HG03571 (cell line): ENCODE data around the gene MBP.
A peak's percentile ranks its signal among the peaks of the same experiment; 100 is the strongest.

Experiments
- ATAC-seq: cut with Tn5 transposase; IDR thresholded peaks from one replicate; pipeline ENCODE4 v1.9.1; 2021; ENCODE audit not compliant: unreplicated experiment

MBP gene

DNA sequence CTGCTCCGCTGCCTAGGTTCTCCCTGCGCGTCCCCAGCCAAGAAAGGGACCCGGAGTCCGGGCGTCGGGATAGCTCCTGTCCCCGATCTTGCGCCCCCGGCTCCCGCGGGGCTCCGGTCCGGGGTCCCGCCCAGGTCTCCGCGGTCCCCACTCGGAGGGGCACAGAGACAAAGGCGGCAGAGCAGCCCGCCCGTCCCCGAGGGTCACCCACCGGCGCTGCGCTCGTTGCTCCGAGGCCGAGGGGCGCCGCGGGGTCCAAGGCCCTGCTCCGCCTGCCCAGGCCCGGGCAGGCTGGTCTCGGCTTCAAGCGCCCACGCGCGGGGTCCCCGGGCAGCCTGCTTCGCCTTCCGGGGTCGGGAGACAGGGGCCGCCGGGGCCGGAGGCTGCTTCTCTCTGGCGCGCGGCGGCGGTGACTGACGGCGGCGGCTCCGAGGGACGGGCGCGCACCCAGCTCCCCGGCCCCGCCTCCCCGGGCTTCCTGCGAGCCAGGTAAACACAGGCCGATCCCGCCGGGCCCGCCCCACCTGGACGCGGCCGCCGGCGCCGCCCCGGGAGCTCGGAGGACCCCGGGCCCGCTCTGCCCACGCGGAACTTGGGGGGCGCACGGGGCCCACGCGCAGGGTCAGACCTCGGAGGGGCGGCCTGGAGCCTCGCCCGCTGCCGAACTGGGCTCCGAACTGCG is at the start of gene MBP:
Gene MBP (minus strand): TSS at position 415 of the 682 bp plus-strand sequence. CDS start 27,522 bp downstream, outside the sequence.
- peak; percentile 61 for ATAC-seq

DNA sequence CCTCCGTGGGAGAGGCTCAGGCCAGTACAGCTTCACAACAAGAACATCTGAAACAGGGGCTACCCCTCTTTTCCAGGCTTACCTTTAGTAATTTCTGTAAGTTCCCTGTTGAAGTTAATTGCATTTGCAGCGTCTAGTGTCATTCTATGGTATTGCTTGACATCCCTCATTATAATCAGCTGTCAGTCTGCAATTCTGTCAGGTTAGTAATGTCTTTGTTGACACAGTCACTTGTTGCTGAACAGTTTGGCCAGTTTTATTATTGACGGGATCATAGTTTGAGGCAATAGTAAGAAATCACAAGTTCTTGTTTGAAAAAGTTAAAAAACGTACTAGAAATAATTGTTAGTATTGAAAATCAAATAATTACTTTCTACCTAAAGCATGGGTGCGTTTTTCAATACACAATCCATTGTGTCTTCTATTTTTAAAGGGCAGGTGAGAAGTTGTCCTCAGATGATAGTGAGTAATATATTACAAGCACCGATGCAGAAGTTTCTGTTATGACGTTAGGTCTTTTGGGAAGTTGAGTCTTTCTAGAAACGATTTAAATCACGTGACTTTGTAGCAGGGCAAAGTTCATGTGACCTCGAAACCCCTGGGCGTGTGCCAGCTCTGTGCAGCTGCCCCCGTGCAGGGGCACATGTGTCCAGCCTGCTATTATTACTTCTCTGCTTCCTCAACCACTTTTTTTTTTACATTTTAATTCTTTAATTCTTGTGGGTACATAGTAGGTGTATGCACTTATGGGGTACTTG is 49.5 kb upstream of the MBP start:
- no peak for ATAC-seq

- ATAC-seq = no peak
Observed at GRCh38 chr18:77178559-77178958, 46.0 kb upstream of the MBP start.

DNA sequence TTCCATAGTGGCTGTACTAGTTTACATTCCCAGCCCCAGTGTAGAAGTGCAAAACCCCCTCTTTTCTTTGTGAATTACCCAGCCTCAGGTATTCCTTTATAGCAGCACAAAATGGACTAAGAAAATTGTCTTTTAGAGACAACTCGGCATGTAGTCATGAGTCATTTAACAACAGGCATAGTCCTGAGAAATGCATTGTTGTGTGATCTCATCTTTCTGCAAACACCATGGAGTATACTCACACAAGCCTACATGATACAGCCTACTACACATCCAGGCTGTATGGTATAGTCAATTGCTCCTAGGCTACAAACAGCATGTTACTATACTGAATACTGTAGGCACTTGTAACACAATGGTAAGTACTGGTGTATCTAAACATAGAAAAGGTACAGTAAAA is 44.4 kb upstream of the MBP start:
- no peak for ATAC-seq

DNA sequence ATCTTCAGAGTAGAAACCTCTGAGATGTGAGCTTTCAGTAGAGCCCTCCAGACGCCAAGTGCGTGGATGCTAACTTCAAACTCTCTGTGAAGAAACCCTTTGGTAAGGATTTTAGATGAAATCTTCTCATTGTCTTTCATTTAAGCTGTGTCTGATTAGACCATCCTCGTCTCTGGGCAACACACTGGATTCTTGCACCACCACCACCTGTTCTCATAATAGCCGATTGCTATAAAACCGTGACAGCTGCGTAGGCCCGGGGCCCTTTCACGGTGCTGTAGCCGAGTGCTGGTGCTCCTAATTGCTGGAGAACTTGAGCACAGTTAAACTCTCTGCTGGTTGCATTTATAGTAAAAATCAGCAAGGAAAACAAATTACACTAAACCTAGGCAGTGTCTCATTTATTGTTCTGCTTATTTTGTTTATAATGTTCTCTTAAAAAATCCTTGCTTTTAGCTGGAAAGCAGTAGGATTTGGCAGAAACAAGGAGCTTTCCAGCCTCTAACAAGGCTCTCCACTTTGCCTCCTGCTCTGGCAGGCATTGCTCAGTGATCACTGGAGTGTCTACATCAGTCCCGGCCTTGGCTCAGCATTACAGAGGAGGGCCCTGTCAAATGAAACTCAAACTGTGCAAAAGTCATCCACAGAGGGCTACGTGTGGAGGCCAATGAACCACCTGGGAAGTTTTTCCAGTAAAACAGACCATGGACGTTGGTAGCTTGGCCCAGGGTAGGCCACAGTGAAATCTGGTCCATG is 40.9 kb upstream of the MBP start:
- ATAC-seq = no peak

- ATAC-seq = no peak
Observed at GRCh38 chr18:77170890-77171410, 38.4 kb upstream of the MBP start.

GRCh38 chr18:77168811-77169311 is 36.3 kb upstream of the MBP start:
- no peak for ATAC-seq

DNA sequence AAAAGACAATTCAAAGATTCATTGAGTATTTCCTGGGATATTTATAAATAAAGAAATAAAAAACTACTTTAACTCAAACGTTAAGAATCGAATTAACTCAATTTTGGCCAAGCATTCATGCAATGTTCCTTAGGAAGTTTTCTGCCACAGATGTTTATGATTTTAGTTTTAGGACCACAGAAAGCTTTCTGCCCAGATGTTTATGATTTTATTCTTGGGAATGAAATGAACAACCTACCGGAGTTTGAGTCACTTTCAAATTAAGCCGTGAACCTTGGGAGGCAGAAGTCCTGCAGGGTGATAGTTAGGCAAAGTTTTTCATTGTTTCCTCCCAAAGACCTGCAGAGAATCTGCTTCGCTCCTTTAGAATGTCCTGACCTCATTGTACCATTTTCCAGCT is 34.7 kb upstream of the MBP start:
- no peak for ATAC-seq

DNA sequence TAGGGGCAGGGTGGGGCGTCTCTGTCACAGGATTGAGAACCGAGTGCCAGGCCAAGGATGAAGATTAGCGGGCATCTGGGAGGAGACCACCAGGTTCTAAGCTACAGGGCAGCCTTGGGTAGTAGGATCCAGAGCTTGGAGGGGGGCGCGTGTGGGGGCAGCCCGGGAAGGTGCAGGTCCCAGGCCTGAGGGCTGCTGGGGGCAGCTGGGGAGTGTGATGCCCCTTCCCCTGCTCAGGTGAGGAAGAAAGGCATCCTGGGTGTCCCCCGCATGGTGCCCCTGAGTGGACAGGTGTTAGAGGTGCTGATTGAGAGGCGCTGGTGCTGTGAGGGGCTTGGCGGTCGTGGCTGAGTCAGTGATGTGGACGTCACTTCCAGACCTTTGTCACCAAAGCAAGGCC is 33.9 kb upstream of the MBP start:
- ATAC-seq = no peak

DNA sequence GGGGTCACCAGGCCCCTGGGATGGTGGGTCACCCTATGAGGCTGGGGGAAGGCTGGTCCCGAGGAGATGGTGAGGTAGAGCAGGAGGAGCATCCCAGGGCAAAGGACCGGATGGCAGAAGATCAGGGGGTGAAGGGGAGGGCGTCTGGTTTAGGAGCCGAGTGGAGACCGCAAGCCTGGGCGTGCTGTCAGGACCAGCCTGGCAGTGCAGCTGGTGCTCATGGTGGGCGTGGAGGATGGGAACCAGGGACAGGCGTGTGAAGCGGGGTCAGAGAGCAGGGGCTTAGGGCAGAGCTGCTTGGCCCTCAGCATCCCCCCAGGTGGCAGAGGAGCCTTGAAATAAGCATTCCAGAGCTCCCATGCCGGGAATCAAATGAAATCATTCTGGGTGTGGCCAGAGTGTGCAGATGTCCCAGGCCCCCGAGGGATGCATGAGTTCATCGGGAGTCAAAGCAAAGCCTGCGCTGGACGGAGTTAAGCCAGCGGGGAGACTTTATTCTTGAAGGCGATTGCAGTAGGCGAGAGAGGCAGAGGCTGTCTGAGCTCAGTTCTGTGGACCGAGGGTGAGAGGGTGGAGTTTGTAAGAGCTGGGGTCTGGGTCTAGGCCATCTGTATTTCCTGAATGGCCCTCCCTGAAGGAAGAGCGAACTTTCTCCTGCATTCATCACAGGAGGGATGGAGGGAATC is 33.1 kb upstream of the MBP start:
- no peak for ATAC-seq

DNA sequence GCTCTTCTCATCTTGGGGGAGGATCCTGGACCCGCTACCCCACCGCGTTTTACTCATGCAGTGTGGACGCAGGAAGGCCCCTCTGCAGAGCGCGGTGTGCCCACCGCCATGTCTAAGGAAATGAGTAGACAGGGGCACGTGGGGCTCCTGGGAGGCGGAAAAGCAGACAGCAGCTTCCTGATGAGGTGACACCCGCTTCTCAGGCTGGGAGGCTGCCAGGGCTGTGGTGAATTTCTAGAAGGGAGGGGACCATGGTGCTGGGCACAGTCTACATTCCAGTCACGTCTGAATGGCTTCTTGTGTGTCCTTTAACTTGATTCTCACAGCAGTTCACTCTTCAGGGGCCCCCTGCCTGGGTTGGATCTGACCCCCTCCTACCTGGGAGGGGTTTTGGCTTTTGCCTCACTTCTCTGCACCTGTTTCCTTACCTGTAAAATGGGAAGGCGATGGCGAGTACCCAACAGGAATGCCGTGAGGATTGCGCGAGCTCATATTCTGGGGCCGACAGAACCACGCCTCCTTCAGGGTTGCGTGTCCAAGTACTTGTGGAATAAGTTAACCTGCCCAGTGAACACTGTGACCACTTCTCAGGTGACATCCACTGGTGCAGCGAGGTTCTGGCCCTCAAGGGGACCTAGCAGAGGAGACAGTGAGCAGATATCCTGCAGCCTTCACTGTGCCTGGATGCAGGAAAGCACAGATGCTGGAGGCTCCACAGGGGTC is 32.3 kb upstream of the MBP start:
- no peak for ATAC-seq

DNA sequence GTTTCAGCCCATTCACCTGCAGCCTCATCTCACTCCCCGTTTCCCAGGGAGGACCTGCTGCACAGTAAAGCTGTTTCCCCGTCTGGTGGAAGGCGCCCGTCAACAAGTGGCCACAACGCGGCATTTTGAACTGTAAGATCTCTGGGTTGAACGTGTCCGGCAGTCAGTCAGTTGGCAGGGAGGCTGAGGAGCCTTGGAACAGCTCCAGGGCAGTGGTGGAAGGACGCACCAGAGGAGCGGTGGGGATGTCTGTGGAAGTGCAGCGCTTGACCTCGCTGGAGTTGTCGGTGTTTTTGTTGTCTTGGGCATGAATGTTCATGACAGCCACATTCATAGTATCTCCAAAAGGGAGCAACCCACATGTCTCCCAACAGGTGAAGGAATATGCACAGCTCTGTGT is 31.4 kb upstream of the MBP start:
- no peak for ATAC-seq

DNA sequence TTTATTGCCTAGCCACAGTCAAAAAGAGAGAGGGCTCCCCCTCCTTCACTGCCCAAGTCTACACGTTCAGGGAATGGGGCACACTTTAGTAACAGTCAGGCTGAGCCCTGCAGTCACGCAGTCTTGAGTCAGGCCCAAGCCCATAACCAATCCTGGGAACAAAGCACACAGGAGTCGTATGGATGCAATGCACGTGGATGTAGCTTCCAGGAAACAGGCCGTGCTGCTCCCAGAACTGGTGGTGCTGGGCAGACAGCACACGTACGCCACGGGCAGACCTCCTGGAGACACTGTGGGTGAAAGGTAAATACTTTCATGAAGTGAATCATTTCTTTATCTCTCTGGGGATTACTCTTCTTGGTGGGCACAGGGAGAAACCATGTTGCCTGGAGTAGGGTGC is 30.0 kb upstream of the MBP start:
- no peak for ATAC-seq

DNA sequence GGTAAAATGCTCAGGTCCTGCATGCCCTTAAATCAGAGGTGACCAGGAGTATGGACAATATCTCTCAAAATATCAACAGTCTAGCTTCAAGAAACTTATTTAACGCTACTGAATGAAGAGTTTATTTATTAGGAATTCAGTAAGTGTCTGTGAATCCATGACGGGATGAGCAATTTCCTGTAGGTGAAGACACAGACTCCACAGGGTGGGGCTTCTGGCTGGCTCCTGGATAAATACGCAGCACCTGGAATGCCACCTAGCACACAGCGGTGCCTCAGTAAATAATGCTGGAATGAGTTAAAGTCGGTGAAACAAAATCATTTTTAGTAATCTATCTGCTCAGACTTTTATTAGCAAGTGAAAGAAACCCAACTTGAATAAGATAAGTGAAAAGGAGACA is 29.4 kb upstream of the MBP start:
- no peak for ATAC-seq

DNA sequence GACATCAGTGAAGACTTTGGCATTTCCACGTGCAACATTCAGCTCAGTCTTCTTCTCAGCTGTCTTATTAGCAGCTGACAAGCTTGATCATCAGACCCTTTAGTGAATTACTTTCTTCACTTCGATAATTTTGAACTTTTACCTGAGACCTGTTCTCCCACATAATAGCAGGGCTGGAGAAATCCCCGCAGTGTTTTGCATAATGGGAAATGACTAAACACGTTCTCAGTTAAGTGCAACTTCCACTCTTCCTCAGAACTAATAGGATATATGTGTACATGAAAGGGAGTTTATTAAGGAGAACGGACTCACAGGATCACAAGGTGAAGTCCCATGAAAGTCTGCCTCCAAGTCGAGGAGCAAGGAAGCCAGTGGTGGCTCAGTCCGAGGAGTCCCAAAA is 28.8 kb upstream of the MBP start:
- no peak for ATAC-seq

GRCh38 chr18:77160515-77160914 is 27.9 kb upstream of the MBP start:
- ATAC-seq = no peak

DNA sequence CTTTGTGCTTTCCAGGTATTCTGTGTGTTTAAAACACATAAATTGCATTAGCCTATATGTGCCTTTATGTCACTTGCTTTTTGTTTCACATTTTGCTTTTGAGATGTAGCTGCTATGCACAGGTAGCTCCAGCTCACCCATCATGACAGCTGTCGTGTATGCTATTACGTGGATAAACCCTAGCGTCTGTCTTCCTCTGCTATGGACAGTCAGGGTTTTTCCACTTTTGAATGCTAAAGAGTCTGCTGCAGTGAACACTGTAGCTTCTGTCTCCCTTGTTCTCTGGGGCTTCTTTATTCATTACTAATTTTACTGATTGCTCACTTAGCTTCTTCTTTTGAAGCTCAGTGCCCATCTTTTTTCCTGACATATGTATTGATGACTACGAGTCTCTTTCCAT is 24.7 kb upstream of the MBP start:
- no peak for ATAC-seq

- no peak for ATAC-seq
Observed at GRCh38 chr18:77155031-77155430, 22.4 kb upstream of the MBP start.

DNA sequence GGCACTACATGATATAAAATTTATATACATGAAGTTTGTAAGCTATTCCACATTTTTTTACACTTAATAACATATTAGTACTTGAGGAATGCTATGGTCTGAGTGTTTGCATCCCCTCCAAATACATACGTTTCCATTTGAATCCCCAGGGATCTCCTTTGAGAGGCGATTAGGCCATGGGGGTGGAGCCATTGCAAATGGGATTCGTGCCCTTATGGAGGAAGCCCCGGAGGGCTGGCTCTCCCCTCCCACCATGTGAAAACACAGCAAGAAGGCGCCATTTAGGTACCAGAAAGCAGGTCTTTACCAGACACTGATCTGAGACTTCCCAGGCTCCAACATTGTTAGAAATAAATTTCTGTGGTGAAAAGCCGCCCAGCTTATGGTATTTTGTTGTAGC is 20.8 kb upstream of the MBP start:
- ATAC-seq = no peak

DNA sequence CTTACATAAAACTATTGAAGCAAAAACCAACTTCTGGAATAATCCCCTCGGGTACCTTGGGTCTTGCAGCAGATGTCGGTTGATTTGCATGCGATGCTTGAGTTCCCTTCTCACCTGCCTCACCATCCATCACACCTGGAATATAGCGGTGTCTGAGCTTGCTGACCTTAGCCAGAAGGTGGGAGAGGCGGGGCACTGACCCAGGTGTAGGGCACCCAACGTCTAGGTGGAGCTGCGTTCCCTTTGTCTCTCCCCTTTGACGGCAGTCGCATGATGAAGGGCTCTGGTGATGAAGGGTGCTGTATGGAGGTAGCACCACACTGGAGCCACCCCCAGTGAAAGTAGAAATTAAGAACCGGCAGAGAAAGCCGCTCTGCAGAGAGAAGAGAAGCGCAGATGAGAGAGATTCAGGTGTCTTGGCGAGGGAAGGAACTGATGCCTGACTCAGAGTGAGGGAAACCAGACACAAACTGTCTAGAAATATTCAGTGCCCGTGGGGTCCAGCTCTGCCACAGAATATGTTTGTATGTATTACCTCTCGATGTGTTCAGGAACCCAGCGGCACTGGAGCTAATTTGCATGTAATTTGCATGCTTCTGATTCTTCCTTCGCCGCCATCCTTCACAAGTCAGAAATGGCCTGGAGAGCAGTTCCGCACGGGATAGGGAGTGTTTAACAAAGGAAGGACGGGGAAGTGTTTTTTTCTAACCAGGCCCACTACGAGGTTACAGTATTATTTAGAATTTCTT is 19.4 kb upstream of the MBP start:
- no peak for ATAC-seq
